HG03439 (cell line): Measurements from ENCODE around the gene STRN.
"Not testable (repeated sequence)": the region's sequence is repeated elsewhere in the genome, so short reads cannot be mapped to it uniquely, and the experiment has no call there.

Experiments used
- ATAC-seq: cut with Tn5 transposase; IDR thresholded peaks from one replicate; pipeline ENCODE4 v1.9.1; 2021; ENCODE audit warnings: mild to moderate bottlenecking, moderate library complexity; ENCODE audit not compliant: unreplicated experiment

STRN gene

GRCh38 chr2:36843838-36844237 lies 122.5 kb downstream of the STRN start:
- ATAC-seq: no peak

GRCh38 chr2:36839976-36840617 lies 126.2 kb downstream of the STRN start:
- ATAC-seq: no peak

- no peak for ATAC-seq
Measured at GRCh38 chr2:36834731-36835524, 131.4 kb downstream of the STRN start.

GRCh38 chr2:36834203-36834602 lies 132.1 kb downstream of the STRN start:
- no peak for ATAC-seq

- no peak for ATAC-seq
Measured at GRCh38 chr2:36831185-36831584, 135.2 kb downstream of the STRN start.

GRCh38 chr2:36824683-36825082 lies 141.7 kb downstream of the STRN start:
- ATAC-seq: not testable (repeated sequence)

GRCh38 chr2:36824273-36824672 lies 142.1 kb downstream of the STRN start:
- ATAC-seq: no peak

- no peak for ATAC-seq
Measured at GRCh38 chr2:36823862-36824261, 142.5 kb downstream of the STRN start.

GRCh38 chr2:36820942-36821605 lies 145.3 kb downstream of the STRN start:
- ATAC-seq: no peak

GRCh38 chr2:36819095-36819711 lies 147.1 kb downstream of the STRN start:
- no peak for ATAC-seq

- no peak for ATAC-seq
Measured at GRCh38 chr2:36818542-36818941, 147.8 kb downstream of the STRN start.

- ATAC-seq: no peak
Measured at GRCh38 chr2:36812196-36812595, 154.1 kb downstream of the STRN start.

- no peak for ATAC-seq
Measured at GRCh38 chr2:36811071-36811470, 155.3 kb downstream of the STRN start.

GRCh38 chr2:36809069-36809445 lies 157.3 kb downstream of the STRN start:
- ATAC-seq: no peak

- no peak for ATAC-seq
Measured at GRCh38 chr2:36808386-36809068, 157.8 kb downstream of the STRN start.

- ATAC-seq: no peak
Measured at GRCh38 chr2:36807223-36807886, 159.0 kb downstream of the STRN start.

- ATAC-seq: no peak
Measured at GRCh38 chr2:36805635-36806224, 160.6 kb downstream of the STRN start.

GRCh38 chr2:36802952-36803351 lies 163.4 kb downstream of the STRN start:
- no peak for ATAC-seq

GRCh38 chr2:36801088-36801487 lies 165.2 kb downstream of the STRN start:
- no peak for ATAC-seq

GRCh38 chr2:36800381-36800780 lies 166.0 kb downstream of the STRN start:
- ATAC-seq: no peak
